DMS153 (cell line): ENCODE data around the gene ABCC3.
A peak's percentile ranks its signal among the peaks of the same experiment; 100 is the strongest.
"Not testable (repeated sequence)": the region's sequence is repeated elsewhere in the genome, so short reads cannot be mapped to it uniquely, and the experiment has no call there.

ENCODE experiments used
- DNase-seq: peaks from one replicate; lab custom pipeline; 2025; lab: John Stamatoyannopoulos, UW

ABCC3 gene

DNA sequence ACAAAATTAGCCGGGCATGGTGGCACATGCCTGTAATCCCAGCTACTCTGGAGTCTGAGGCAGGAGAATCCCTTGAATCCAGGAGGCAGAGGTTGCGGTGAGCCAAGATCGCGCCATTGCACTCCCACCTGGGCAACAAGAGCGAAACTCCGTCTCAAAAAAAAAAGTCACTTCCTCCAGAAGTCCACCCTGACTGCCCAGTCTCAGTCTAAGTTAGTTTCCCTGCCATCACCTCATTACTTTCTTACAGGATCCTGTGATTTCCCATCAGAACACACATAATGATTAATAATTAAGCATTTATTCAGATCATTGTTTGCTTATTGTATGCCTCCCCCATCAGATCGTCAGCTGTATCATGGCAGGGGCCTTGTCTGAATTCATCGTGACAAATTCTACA, 31.6 kb downstream of the ABCC3 start:
- DNase-seq: no peak

GRCh38 chr17:50667259-50668024, 32.8 kb downstream of the ABCC3 start:
- no peak for DNase-seq

DNA sequence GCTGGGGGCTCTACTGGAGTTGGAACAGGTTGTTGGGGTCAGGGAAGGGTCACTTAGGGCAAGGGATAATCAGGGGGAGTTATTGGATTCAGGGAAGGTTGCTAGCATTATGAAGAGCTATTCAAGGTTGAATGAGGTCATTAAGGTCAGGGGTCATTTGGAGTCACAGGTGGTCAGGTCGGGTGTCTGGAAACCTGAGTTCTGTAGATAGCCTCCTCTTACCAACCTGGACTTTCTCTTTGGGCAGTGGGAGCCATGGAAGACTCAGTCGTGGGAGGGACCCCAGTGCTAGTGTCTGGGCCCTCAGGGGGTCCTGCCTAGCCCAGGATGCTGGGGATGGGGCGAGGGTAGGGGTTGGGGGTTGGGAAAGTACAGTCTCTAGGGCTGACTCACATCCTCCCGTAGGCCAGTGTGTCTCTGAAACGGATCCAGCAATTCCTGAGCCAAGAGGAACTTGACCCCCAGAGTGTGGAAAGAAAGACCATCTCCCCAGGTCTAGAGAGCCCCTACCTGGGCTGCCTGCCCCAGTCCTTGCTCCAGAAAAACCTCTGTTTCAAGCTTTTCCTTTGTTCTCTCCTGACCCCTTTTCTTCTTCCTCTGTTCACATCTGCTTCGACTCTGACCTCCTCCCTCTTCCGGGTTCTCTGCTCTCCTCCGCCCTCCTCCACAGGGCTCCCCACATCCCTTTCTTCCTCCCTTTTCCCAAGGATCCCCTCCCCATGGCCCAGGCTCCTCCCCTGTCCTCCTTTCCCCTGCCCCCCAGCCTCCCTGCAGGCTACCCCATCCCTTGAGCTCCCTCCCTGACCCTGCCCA, 33.5 kb downstream of the ABCC3 start:
- DNase-seq: no peak

DNA sequence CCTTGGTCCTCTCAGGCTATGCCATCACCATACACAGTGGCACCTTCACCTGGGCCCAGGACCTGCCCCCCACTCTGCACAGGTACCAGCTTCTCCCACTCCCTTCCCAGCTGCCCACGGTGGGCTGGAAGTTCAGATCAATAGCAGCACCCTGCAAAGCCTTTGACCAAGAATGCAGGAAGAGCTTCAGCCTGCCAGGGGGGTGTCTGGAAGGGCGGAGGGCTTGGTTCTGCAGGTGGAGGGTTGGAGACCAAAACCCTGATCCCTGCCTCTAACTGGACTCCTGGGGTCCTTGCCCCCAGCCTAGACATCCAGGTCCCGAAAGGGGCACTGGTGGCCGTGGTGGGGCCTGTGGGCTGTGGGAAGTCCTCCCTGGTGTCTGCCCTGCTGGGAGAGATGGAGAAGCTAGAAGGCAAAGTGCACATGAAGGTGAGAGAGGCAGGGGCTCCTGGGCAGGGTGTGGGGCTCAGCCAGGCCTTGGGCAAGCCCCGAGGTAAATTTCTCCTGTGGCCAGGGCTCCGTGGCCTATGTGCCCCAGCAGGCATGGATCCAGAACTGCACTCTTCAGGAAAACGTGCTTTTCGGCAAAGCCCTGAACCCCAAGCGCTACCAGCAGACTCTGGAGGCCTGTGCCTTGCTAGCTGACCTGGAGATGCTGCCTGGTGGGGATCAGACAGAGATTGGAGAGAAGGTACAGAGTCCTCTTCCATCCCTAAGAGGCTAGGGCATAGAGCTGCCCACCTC, 34.3 kb downstream of the ABCC3 start:
- no peak for DNase-seq

- no peak for DNase-seq
Observed at GRCh38 chr17:50672071-50672470, 37.4 kb downstream of the ABCC3 start.

- no peak for DNase-seq
Observed at GRCh38 chr17:50672831-50673551, 38.3 kb downstream of the ABCC3 start.

GRCh38 chr17:50675190-50675589, 40.5 kb downstream of the ABCC3 start:
- DNase-seq: no peak

DNA sequence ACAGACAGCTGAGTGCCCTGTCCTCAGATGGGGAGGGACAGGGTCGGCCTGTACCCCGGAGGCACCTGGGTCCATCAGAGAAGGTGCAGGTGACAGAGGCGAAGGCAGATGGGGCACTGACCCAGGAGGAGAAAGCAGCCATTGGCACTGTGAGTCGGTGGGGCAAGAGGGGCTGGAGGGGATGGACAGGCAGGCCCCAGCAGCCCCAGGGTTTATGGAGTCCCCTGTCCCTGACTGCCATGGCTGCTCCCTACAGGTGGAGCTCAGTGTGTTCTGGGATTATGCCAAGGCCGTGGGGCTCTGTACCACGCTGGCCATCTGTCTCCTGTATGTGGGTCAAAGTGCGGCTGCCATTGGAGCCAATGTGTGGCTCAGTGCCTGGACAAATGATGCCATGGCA, 40.9 kb downstream of the ABCC3 start:
- no peak for DNase-seq

DNA sequence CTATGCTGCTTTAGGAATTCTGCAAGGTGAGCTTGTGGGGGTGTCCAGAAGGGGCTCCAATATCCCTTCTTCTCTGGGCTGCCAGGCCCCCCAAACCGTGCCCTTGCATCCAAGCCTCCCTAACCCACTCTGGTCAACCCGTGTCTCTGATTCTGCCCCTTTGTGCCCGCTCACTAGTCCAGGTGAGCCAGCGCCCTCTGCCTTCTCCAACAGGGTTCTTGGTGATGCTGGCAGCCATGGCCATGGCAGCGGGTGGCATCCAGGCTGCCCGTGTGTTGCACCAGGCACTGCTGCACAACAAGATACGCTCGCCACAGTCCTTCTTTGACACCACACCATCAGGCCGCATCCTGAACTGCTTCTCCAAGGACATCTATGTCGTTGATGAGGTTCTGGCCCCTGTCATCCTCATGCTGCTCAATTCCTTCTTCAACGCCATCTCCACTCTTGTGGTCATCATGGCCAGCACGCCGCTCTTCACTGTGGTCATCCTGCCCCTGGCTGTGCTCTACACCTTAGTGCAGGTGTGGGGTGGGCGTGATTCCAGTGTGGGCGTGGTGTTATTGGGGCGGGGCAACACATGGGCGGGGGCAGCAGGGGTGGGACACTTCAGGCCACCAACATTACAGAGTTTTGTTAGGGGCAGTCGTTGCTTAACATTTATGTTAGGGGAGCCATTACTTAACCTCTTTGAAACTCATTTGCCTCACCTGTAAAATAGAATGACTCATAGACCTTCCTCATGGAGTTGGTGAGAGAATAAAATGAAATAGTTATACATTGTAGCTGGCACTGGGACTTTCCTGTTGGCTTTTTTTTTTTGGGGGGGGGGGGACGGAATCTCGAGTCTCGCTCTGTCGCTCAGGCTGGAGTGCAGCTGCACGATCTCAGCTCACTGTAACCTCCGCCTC, 41.6 kb downstream of the ABCC3 start:
- DNase-seq: no peak

DNA sequence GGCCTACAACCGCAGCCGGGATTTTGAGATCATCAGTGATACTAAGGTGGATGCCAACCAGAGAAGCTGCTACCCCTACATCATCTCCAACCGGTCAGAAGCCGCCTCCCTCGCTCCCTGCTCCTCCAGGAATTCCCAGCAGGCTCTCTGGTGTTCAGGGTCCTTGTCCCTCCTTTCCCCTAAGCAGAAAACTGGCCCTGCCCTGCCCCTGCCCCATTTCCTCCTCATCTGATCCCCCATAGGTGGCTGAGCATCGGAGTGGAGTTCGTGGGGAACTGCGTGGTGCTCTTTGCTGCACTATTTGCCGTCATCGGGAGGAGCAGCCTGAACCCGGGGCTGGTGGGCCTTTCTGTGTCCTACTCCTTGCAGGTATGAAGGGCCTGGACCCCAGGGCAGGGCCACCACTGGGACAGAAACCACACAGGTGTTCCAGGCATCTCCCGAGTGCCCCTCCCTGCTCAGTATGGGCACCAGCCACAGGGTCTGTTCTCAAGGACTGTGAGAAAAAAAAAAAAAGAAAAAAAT, 43.2 kb downstream of the ABCC3 start:
- no peak for DNase-seq

DNA sequence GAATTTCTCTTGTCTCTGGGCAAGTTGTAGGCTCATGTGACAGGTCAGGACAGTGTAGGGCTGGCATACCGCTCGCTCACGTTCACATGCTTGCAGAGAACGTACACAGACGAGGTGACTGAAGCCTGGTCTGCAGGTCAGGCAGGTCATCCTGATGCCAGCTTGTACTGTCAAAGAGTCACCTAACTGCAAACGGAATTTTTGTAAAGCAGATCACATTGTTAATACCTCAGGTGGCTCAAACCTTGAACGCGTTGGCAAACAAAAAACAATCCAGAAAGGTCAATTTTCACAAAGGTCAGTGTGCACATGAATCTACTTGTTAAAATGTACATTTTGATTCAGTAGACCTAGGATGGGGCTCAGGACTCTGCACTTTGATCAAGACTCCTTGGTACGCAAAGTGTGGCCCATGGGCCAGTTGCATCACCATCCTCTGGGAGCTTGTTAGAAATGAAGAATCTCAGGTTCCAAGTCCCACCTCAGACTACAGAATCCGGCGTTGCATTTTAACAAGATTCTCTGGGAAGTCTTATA, 44.4 kb downstream of the ABCC3 start:
- DNase-seq: no peak

GRCh38 chr17:50680126-50680525, 45.4 kb downstream of the ABCC3 start:
- DNase-seq: no peak

GRCh38 chr17:50680543-50681262, 46.0 kb downstream of the ABCC3 start:
- not testable (repeated sequence) for DNase-seq

GRCh38 chr17:50681263-50682200, 46.9 kb downstream of the ABCC3 start:
- peak; percentile 17 for DNase-seq

GRCh38 chr17:50682441-50682840, 47.8 kb downstream of the ABCC3 start:
- DNase-seq: no peak

DNA sequence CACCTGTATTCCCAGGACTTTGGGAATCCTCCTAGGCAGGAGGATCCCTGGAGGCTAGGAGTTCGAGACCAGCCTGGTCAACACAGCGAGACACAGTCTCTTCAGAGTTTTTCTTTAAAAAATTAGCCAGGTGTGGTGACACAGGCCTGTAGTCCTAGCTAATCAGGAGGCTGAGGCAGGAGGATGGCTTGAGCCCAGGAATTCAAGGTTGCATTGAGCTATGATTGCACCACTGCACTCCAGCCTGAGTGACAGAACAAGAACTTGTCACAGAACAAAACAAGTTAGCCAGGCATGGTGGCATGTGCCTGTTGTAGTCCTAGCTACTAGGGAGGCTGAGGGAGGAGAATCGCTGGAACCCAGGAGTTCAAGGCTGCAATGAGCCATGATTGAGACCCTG, 48.3 kb downstream of the ABCC3 start:
- DNase-seq: no peak

- DNase-seq: no peak
Observed at GRCh38 chr17:50683434-50684287, 49.0 kb downstream of the ABCC3 start.

GRCh38 chr17:50684288-50684611, 49.6 kb downstream of the ABCC3 start:
- DNase-seq: no peak
